OCI-LY7 (cell line): ENCODE data around the gene LBX2. TPM values are rescaled to one million over a fixed set of nuclear protein-coding genes. Genes with fewer than 3 reads are reported as not detected.

Experiments
- BruUV-seq: library from RNA; stranded (reverse); fragments of 400-500 nt; replicated peaks from 2 replicates; lab custom pipeline; 2021; lab: Mats Ljungman, UMichigan
- CTCF ChIA-PET: fragments of 300-600 bp; sonication (Branson Sonifier 250); formaldehyde crosslinking; loops from one replicate; lab custom pipeline; 2022; ENCODE audit warnings: antibody characterized with exemption; ENCODE audit not compliant: unreplicated experiment; lab: Charles Lee
- POLR2A ChIA-PET: fragments of 300-600 bp; sonication (Branson Sonifier 250); formaldehyde crosslinking; loops from one replicate; lab custom pipeline; 2022; ENCODE audit warnings: antibody characterized with exemption; lab: Charles Lee
- DNase-seq: peaks from one replicate; pipeline ENCODE4 v3.0.0-alpha.2; 2015; ENCODE audit warnings: low spot score
- H2AFZ ChIP-seq: fragments of 200-600 bp; sonication (generic), shearing (Covaris generic); 2 replicates; pipeline ENCODE4 v1.6.1; 2014; ENCODE audit warnings: mild to moderate bottlenecking, antibody characterized with exemption, low read length, moderate library complexity
- H3K27ac ChIP-seq: fragments of 200-600 bp; sonication (generic); 2 replicates; pipeline ENCODE4 v1.5.1; 2014; ENCODE audit warnings: mixed run types, low read depth, mild to moderate bottlenecking, moderate library complexity, low read length, inconsistent platforms; ENCODE audit not compliant: poor library complexity, severe bottlenecking
- H3K36me3 ChIP-seq: fragments of 200-600 bp; sonication (generic); 2 replicates; pipeline ENCODE4 v1.6.1; 2014; ENCODE audit warnings: mild to moderate bottlenecking, antibody characterized with exemption, low read length, moderate library complexity, mixed read lengths; ENCODE audit not compliant: insufficient read depth
- H3K4me1 ChIP-seq: fragments of 200-600 bp; sonication (generic); 2 replicates; pipeline ENCODE4 v1.5.1; 2014; ENCODE audit warnings: mild to moderate bottlenecking, low read length; ENCODE audit not compliant: insufficient read depth, poor library complexity, severe bottlenecking
- H3K4me2 ChIP-seq: fragments of 200-600 bp; sonication (generic); 2 replicates; pipeline ENCODE4 v1.6.1; 2014; ENCODE audit warnings: mild to moderate bottlenecking, low read length
- H3K4me3 ChIP-seq: fragments of 200-600 bp; sonication (generic); 2 replicates; pipeline ENCODE4 v1.5.1; 2014; ENCODE audit warnings: mild to moderate bottlenecking, low read depth, low read length; ENCODE audit not compliant: poor library complexity, severe bottlenecking
- H3K79me2 ChIP-seq: fragments of 200-600 bp; sonication (generic); 2 replicates; pipeline ENCODE4 v1.6.1; 2016; ENCODE audit warnings: low read depth, mild to moderate bottlenecking, low read length, moderate library complexity, mixed read lengths; ENCODE audit not compliant: insufficient read depth
- H3K9me2 ChIP-seq: fragments of 200-600 bp; sonication (generic); 2 replicates; pipeline ENCODE4 v1.6.1; 2016; ENCODE audit warnings: mild to moderate bottlenecking, low read length, mixed read lengths; ENCODE audit not compliant: insufficient read depth
- H3K9me3 ChIP-seq: fragments of 200-600 bp; sonication (generic); 2 replicates; pipeline ENCODE4 v1.6.1; 2014; ENCODE audit warnings: mild to moderate bottlenecking, mixed run types, low read length, mixed read lengths
- H4K20me1 ChIP-seq: fragments of 200-600 bp; sonication (generic); 2 replicates; pipeline ENCODE4 v1.6.1; 2014; ENCODE audit warnings: mild to moderate bottlenecking, antibody characterized with exemption, low read length, moderate library complexity, mixed read lengths; ENCODE audit not compliant: insufficient read depth
- EZH2phosphoT487 ChIP-seq: fragments of 200-600 bp; sonication (generic); IDR thresholded peaks from 2 replicates; pipeline ENCODE4 v1.6.1; 2018; ENCODE audit warnings: low read depth, borderline replicate concordance, mild to moderate bottlenecking, mixed run types, antibody characterized with exemption, low read length, moderate library complexity, mixed read lengths
- intact Hi-C: fragments of 100-400 bp; cut with micrococcal nuclease; formaldehyde crosslinking; loops from one replicate; pipeline ENCODE4 v1.10.0; 2022; ENCODE audit not compliant: unreplicated experiment
- total RNA-seq, 2 experiments: library from RNA; depleted of rRNA in 1 of 2; stranded (reverse); fragments of >200 nt in 1 of 2; shearing (Covaris generic) in 1 of 2; gene quantifications; 2 replicates each; pipeline ENCODE4 v1.2.3, GENCODE V29; 2014 to 2022
- TF ChIP-seq, protein P1 (sequence below): fragments of 200-600 bp; sonication (generic); conservative IDR thresholded peaks from 2 replicates; pipeline ENCODE4 v1.5.1; 2014; ENCODE audit warnings: mild to moderate bottlenecking, antibody characterized with exemption, low read length, moderate library complexity, mixed read lengths

Gene LBX2
- total RNA-seq, 2 experiments from 2014 or later, result not detected

DNA sequence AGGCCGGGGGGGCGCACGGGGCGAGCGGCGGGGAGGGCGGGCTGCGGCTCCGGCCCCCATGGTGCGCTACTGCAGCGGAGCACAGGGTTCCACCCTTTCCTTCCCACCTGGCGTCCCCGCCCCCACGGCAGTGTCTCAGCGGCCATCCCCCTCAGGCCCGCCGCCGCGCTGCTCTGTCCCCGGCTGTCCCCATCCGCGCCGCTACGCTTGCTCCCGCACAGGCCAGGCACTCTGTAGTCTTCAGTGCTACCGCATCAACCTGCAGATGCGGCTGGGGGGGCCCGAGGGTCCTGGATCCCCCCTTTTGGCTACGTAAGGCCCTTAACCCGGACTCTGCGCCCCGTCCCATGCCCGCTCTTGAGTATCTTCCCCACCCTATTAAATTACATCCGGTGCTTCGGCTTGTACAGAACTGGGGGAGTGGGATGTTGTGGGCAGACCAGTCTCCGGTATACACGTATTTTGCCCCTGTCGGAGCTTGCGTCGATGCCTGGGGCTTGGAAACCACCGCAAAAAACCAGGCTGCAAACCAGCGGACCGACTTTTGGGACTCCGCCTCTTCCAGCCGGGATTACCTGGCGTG is 41.8 kb downstream of the LBX2 start:
- H3K9me2 ChIP-seq, result no peaks in the 10 kb centered on the region
- BruUV-seq, result no TSS peak
- DNase-seq, result peak; percentile 90
- peak overlapping the region; percentile 77 for H2AFZ ChIP-seq
- no peak for TF ChIP-seq EZH2phosphoT487
- TF ChIP-seq, protein P1, sequence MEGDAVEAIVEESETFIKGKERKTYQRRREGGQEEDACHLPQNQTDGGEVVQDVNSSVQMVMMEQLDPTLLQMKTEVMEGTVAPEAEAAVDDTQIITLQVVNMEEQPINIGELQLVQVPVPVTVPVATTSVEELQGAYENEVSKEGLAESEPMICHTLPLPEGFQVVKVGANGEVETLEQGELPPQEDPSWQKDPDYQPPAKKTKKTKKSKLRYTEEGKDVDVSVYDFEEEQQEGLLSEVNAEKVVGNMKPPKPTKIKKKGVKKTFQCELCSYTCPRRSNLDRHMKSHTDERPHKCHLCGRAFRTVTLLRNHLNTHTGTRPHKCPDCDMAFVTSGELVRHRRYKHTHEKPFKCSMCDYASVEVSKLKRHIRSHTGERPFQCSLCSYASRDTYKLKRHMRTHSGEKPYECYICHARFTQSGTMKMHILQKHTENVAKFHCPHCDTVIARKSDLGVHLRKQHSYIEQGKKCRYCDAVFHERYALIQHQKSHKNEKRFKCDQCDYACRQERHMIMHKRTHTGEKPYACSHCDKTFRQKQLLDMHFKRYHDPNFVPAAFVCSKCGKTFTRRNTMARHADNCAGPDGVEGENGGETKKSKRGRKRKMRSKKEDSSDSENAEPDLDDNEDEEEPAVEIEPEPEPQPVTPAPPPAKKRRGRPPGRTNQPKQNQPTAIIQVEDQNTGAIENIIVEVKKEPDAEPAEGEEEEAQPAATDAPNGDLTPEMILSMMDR, result no peak
- H3K27ac ChIP-seq, result peak overlapping the region; percentile 92
- H3K79me2 ChIP-seq, result peaks cover 22% of the 10 kb centered on the region
- peak overlapping the region; percentile 98 for H3K4me3 ChIP-seq
- peaks cover 36% of the 10 kb centered on the region for H3K4me1 ChIP-seq
- POLR2A ChIA-PET, result interaction anchor here (0.6 to 3.1 kb wide), 16 partner anchors 9 to 1074 kb away, joined by 3 to 25 read pairs (median 4); partner anchors contain the start of genes CCDC142, MRPL53, RTKN and TTC31
- H3K4me2 ChIP-seq, result peak overlapping the region; percentile 83
- H4K20me1 ChIP-seq, result no peaks in the 10 kb centered on the region
- H3K36me3 ChIP-seq, result peaks cover 28% of the 10 kb centered on the region
- H3K9me3 ChIP-seq, result no peaks in the 10 kb centered on the region
- intact Hi-C loops, result loop anchor here (1.0 kb wide), 2 partner anchors 26 to 72 kb away; partner anchors contain the start of genes AUP1, HTRA2 and TTC31
- CTCF ChIA-PET, result interaction anchor here (0.8 to 1.0 kb wide), 2 partner anchors 15 to 21 kb away, joined by 5 to 6 read pairs; no protein-coding TSS in a partner anchor

DNA sequence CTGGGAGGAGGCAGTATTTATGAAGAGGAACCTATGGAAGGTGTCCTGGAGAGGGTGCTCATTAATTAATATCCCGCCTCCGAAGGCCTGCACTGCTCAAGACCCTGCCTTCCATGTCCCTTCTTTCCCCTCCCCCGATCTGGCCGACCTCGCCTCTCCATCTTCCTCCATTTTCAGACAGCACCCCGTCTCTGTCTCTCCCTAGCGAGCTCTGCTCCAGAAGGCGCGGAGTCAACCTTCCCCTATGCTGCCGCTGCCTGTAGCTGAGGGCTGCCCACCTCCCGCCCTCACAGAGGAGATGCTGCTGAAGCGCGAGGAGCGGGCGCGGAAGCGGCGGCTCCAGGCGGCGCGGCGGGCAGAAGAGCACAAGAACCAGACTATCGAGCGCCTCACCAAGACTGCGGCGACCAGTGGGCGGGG is 42.3 kb downstream of the LBX2 start:
- Histone ChIP-seq H3K4me1 (peaks cover 41% of the 10 kb centered on the region), H3K9me3 (no peaks in the 10 kb centered on the region), H3K27ac (peak overlapping the region; percentile 92), H4K20me1 (no peaks in the 10 kb centered on the region), H3K36me3 (peaks cover 23% of the 10 kb centered on the region), H3K79me2 (peaks cover 22% of the 10 kb centered on the region), H3K4me3 (peak overlapping the region; percentile 98), H2AFZ (no peak overlapping the region), H3K9me2 (no peaks in the 10 kb centered on the region), H3K4me2 (peak overlapping the region; percentile 83)
- POLR2A ChIA-PET, result interaction anchor here (0.5 to 3.1 kb wide), 12 partner anchors 8 to 276 kb away, joined by 3 to 25 read pairs (median 4); partner anchors contain the start of genes CCDC142, MOGS, MRPL53 and RTKN
- TF ChIP-seq EZH2phosphoT487, result no peak
- TF ChIP-seq, protein P1, result no peak
- no TSS peak for BruUV-seq
- CTCF ChIA-PET, result interaction anchor here (0.8 kb wide), 1 partner anchor 22 kb away, joined by 5 read pairs; no protein-coding TSS in a partner anchor
- intact Hi-C loops, result loop anchor here (1.0 kb wide), 2 partner anchors 26 to 72 kb away; partner anchors contain the start of genes AUP1, HTRA2 and TTC31
- no peak for DNase-seq
